Activated CD4-positive, alpha-beta T cell treated with anti-CD3 and anti-CD28 coated beads, Interleukin-2, amount 50 U/mL, for 16 hours (primary cell): Measurements from ENCODE around the gene MAP2.

Experiments
- DNase-seq: peaks from one replicate; pipeline ENCODE4 v3.0.0-alpha.2; 2020

Gene MAP2, protein sequence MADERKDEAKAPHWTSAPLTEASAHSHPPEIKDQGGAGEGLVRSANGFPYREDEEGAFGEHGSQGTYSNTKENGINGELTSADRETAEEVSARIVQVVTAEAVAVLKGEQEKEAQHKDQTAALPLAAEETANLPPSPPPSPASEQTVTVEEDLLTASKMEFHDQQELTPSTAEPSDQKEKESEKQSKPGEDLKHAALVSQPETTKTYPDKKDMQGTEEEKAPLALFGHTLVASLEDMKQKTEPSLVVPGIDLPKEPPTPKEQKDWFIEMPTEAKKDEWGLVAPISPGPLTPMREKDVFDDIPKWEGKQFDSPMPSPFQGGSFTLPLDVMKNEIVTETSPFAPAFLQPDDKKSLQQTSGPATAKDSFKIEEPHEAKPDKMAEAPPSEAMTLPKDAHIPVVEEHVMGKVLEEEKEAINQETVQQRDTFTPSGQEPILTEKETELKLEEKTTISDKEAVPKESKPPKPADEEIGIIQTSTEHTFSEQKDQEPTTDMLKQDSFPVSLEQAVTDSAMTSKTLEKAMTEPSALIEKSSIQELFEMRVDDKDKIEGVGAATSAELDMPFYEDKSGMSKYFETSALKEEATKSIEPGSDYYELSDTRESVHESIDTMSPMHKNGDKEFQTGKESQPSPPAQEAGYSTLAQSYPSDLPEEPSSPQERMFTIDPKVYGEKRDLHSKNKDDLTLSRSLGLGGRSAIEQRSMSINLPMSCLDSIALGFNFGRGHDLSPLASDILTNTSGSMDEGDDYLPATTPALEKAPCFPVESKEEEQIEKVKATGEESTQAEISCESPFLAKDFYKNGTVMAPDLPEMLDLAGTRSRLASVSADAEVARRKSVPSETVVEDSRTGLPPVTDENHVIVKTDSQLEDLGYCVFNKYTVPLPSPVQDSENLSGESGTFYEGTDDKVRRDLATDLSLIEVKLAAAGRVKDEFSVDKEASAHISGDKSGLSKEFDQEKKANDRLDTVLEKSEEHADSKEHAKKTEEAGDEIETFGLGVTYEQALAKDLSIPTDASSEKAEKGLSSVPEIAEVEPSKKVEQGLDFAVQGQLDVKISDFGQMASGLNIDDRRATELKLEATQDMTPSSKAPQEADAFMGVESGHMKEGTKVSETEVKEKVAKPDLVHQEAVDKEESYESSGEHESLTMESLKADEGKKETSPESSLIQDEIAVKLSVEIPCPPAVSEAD (N-terminal part only)

DNA sequence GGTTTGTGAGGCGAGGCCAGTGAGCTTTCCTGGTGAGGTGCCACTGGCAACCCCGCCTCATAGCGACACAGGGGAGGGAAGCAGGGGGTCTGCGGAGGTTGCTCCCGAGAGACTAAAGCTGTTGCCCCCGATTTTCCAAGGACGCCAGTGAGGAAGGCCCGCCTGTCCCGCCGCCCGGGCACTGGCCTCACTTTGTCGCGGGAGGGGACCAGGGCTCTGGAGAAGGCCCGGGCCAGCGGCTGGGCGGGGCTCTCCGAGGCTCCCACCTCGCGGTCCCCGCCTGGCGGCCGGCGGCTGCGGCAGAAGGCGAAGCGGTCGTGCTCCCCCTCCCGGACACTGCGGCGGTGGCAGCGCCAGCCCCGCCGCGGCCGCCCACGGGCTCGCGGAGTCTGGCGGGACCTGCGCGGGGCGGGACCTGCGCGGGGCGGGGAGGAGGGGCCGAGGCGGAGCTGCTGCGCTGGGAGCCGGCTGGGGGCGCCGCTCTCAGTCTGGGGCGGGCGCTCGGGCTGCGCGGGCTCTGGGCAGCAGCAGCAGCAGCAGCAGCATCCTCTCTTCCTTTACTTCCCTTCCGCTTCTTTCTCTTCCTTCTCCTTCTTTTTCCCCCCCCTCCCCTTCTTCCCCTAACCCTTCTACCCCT lies at the start of gene MAP2:
MAP2 (plus strand) TSS at position 486 of the 637 bp plus-strand sequence. CDS start 229,124 bp downstream, outside the sequence.
- DNase-seq, result peak; percentile 67

DNA sequence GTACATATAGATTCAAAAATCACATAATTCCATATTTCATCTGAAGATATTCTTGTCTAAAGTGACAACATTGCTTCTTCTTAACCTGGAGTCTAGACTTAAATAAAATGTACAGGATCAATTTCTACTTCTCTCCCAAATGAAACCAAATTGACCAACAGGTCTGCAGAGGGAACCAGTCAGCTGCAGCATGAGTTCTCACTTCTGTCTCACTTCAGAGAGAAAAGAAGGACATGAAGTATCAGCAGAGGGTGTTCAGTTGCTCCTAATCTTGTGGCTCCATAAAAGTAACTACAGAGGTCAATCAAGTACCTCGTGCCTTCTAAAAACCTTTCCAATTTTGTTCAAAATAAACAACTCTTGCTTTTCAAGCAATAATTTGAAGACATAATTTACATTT lies 47.2 kb upstream of the MAP2 start:
- DNase-seq, result no peak

DNA sequence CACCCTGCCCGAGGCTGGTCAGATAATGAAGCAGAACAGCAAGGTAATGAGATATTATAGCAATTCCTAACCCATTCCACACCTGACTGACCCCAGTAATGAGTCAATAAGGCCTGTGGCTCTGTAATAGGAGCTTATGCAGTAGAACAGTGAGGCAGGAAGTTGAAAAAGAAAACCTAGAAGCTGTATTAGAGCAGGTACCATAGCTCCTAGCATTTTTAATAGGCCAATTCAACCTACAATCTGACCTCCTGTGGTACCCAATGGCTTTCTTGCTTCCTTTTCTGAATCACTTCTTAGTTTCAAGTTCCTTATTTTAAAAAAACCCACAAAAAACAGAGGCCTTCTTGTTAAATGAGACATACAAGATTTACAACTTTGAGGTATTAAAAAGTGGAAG lies 43.6 kb upstream of the MAP2 start:
- no peak for DNase-seq

DNA sequence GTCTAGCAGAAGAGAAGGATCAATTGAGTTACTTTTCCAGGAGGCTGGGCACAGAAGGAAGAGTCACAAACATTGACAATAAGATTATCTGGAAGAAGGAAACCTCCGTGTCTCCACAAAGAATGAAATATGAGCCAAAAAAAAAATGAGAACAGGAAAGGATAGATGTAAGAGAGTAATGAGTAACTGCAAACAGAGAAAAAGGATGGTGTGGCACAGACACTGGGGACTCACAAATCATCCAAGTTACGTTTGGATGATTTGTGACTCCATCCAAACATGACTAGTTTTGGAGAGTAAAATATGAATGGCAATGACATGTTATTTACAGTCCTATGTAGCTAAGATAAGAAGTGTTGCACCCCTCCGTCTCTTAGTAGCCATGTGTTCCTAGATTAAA lies 42.8 kb upstream of the MAP2 start:
- no peak for DNase-seq

DNA sequence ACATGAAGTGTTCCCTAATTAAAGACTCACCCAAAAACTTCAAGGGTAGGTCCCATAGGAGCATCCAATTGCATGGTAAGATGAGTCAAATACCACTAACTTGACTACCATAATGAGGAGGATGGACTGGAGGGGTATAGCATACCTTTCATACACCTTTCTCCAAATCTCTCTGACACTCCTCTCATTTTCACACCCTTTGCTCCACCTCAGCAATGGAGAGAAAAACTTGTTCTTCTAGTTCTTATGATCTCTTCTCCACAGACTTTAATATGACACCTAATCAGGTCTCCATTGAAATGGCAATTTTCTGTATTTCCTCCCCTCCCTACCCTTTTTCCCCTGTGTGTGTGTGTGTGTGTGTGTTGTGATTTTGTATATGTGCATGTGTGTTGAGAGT lies 41.1 kb upstream of the MAP2 start:
- DNase-seq, result no peak

DNA sequence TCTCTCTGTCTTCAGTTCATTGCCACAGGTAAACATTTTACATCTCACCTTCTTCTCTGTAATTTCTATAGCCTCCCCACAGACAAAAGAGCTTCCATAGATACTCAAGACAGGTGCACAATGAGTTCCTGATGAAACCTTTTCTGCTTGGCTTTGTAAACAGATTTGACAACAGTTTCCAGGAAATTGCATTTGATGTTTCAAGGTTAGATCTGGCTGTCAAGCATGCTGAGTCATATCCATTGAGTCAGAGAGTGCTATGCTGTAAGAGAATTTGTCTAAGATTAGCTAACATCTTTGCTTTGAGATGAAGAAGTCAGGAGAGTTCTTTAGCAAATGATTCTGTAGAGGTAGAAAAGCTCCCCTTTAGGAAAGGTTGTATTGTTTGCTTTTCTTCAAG lies 40.6 kb upstream of the MAP2 start:
- peak; percentile 24 for DNase-seq

DNA sequence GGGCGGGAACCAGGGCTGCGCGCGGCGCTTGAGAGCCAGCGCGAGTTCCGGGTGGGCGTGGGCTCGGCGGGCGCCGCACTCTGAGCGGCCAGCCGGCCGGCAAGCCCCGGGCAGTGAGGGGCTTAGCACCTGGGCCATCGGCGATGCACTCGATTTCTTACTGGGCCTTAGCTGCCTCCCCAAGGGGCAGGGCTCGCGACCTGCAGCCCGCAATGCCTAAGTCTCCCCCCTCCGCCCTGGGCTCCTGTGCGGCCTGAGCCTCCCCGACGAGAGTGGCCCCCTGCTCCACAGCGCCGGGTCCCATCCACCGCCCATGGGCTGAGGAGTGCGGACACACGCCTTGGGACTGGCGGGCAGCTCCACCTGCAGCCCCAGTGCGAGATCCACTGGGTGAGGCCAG lies 36.5 kb upstream of the MAP2 start:
- no peak for DNase-seq

DNA sequence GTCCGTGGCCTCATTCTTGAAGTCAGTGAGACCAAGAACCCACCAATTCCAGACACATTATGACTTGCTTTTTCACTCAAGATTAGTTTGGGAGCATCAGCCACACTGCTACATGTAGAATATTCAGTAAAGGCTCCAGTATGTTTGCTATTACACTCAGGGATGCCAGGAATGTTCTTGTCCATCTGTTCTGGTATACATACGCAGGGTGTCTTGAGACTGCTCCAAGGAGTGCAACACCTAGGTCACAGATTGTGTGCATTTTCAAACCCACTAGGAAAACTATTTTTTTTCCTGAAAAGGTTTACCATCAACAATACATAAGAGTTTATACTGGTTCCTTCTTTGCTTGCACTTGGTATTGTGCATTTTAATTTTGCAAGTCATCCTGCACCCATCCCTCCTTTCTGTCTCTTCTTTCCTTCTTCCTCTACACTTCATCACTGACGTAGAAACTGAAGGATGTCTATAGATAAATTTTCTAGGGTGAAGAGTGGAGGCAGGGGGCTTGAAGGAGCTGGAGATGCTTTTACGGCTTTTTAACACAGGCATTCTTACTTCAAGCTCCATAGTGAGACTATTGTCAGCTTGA lies 35.3 kb upstream of the MAP2 start:
- DNase-seq, result no peak

DNA sequence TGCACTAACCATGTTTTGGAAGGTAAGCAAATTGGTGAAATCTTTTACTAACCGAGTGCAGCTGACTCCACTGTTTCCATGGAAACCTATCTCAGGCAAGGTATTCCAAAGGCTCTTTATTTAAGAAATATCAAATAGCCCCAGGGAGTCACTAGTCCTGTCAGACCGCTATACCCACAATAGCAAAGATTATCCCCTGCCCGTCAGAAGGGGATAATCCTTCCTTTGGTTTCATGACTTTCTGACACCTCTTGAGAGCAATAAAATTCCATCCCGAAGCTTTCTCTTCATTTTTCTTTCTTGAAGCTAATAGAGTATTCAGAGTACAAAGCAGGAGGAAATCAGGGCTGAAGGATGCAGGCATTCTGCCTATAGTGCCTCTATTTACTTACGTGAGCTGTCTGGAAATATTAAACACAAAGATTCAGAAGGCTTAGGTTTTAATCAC lies 34.7 kb upstream of the MAP2 start:
- DNase-seq, result no peak

DNA sequence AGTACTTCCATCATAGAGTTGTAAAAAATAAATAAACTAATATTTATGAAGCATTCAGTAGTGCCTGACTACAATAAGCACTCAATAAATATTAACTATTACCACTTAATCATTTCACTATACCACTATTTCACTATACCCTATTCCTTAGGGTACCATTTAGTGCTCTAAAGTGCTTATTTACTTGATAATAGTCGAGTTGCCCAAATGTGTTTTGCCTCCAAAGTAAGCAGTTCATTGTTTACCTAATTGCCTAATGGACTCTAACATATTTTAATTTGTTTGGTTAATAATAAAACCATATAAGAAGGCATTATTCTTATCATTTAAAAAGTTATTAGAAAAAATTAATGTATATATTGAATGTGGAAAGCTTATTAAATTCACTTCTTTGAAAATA lies 33.0 kb upstream of the MAP2 start:
- DNase-seq, result no peak

DNA sequence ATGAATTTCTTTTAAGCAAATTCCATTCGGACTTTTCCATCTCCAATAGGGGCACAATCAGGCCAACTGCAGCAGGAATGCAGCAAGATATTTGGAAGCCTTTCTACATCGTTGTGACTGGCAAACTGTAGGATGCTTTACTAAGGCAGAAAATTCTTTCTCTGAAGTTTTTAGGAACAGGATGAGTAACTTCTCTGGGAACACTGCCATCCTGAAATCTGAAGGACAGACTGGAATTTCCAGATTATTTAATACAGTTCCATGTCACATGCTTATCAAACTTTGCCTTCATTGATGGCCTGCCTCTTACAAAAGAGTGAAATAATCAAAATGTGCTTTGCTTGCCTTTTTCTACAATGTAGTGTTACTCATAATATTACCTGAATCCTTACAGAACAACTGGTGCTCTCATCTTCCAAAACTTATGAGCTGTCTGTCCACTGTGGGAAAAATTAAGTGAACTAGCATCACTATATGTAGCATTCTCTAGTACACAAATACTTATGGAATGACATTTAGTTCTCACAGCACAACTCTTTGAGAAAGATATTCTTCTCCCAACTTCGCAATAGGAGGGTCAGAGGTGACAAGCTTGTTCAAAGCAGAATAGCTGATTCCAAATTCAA lies 32.0 kb upstream of the MAP2 start:
- no peak for DNase-seq

DNA sequence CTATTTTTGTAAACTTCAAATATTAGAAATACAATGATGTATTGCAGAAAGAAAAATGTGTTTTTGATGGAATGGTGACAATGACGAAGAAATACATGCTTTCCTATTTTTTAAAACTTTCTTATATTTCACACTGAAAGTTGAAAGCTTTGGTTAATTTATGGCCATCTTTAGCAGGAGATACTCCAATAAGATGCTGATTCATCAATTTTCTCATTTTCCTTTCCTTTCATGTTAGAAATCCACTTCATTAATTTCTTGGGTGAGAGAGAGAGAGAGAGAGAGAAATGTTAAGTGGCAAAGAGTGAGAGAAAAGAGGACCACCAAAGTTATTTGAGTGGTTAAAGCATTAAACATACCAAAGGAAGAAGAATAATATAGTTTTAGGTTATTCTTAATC lies 28.6 kb upstream of the MAP2 start:
- no peak for DNase-seq

DNA sequence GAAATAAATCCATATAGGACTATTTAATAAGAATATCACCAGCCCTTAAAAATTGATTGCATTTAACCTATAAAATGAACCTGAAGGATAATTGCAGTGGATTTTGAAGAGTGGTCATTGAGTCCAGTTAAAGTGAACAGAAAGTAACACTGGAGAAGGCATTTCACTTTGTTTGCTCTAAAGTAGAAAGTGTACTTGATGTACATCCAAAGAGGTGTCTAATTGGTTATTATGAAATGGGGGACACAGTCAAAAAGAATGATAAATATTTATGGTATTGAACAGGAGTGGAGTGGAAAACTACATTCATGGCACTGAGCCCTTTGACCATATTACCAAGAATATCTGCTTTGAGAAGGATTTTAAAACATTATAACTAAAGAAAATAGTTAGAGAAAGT lies 28.2 kb upstream of the MAP2 start:
- no peak for DNase-seq

DNA sequence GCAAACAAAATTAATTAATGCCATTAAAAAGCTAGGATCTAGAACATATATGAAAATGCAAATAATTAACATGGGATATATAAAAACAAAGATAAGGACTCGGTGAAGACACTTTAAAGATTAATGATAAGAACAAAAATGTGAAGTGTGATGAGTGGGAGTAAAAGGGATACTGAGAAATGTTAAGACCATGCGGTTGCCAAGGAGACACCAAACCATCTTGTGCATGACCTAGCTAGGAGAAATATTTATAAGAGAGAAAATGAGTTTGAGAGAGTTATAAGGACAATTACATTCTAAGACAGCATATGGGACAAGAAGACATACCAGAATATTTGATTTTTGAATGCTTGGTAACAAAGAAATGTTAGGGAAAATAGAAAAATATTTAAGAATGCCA lies 25.4 kb upstream of the MAP2 start:
- DNase-seq, result no peak

DNA sequence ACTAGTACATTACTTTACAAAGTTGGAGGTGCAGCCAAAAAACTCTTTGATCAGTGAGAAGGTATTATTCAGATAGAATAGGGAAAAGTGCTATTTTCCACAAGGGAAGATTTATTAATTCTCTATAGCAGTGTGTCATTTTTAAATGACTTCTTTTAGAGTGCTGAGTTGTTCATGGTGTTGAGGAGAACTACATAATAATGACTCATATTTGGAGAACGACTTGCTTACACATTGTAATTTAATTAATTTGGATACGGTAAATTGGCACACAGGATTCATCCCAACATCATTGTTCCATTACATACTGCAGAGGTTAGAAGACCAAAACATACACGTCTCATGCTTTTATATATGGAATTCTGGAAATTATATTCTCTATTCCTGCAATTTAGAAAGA lies 22.1 kb upstream of the MAP2 start:
- DNase-seq, result no peak

DNA sequence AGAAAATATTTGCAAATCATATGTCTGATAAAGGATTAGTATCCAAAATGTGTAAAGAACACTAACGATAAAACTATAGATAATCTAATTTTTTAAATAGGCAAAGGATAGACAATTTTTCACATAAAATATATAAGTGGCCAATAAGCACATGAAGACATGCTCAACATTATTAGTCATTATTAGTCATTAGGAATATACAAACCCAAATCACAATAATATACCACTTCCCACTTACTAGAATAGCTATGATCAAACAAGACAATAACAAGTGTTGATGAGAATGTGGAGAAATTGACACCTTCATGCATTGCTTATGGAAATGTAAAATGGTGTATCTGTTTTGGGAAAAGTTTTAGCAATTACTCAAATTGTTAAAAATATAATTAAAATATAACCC lies 12.6 kb upstream of the MAP2 start:
- no peak for DNase-seq

DNA sequence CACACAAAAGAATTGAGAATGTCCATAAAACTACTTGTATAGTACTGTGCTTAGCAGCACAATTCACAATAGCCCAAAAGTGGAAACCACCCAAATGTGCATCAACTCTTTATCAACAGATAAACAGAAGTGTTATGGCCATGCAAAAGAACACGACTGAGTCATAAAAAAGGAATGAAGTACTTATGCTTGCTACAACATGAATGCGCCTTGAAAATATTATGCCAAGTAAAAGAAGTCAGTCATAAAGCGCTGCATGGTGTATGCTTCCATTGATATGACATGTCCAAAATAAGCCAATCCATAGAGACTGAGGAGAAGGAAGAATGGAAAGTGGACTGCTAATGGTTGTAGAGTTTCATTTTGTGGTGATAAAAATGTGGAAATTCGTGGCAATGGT lies 12.1 kb upstream of the MAP2 start:
- no peak for DNase-seq

DNA sequence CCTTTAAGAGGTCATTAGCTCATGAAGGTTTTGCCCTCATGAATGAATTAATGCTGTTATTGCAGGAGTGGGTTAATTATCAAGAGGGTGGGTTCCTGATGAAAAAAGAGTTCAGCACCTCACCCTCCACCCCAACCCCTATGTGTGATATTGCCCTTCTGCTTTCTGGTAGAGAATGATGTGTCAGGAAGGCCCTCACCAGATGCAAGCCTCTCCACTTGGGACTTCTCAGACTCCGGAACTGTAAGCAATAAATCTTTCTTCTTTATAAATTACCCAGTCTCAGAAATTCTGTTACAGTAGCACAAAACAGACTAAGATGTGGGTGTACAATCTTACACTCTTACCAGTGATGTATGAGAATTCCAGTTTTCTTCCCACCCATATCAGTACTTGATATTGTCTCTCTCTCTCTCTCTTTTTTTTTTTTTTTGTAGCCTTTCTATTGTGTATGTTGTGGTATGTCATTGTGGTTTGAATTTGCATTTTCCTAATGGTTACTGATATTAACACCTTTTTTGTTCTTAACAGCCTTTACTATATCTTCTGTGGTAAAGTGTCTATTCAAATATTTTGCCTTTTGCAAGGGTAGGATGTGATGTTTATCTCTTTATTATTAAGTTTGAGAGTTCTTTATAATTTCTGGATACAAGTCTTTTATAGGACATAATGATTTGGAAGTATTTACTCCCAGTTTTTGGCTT lies 10.4 kb upstream of the MAP2 start:
- no peak for DNase-seq

DNA sequence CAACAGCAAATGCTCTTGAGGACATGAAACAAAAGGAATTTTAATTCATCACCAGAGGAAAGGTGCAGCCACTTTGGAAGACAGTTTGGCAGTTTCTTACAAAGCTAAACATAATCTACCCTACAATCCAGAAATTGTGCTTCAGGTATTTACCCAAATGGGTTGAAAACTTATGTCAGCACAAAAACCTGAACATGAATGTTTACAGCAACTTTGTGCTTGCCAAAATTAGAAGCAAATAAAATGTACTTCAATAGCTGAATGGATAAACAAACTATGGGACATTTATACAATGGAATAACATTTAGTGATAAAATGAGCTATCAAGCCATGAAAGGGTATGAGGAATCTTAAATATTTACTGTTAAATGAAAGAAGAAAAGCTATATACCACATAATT lies 6.9 kb upstream of the MAP2 start:
- no peak for DNase-seq

DNA sequence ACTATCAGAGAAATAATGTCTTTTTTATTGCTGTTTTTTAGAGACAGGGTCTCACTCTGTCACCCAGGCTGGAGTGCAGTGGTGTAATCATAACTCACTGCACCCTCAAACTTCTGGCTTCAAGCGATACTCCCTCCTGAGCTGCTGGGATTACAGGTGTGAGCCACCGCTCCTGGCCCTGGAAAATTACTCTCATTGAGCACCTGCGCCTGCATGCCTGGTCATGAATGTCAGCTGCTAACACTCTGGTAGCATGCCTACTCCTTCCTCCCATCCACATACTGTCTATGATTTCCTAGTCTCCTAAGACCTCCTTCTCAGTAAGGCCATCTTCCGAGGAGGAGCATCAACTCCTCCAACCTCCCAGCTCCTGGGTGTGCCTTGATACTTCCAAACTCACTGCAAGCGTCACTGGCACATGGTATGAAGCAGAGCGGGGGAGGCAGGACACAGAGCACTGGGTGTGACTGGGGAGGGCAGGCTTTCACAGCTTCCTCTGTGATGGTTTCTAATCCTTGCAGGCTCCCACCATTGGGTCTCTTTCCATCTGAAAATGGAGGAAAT lies 1.6 kb upstream of the MAP2 start:
- DNase-seq, result no peak

DNA sequence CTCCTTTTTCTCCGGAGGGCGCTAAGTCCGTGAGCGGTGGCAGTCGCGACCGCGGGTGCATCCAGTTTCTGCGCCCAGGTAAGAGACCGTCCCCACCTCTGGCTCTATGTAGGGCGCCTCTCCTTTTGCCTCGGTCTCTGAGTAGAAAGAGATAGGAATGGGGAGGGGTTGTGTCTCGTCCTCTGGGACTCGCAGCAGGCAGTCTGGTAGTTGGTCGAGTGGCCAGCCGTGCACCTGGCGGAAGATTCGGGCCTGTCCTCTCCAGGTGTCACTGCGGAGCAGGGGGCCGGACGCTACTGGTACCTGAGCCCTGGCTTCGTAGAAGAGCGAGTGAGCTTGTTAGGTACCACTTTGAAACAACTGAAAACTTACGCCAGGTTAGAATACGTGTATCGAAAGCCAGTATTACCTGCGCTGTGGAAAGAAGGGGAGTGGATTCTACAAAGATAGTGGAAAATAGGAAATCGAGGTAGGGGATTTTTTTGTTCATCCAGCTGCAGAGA lies 403 bp downstream of the MAP2 start:
- no peak for DNase-seq
